ENCODE results near the gene NET1.

- TF ChIP-seq CTCF (IDR thresholded peaks at IDR 0.05; ENCODE audit: borderline replicate concordance, extremely low read depth, low read length, poor library complexity, severe bottlenecking) (no peak), EZH2 (IDR thresholded peaks at IDR 0.05; ENCODE audit: borderline replicate concordance, low read depth, low read length, severe bottlenecking) (no peak)
Observed at GRCh38 chr10:5497948-5498730, 85.8 kb downstream of the NET1 start.
